SKM-1 treated with dmso at 0.1 percent for 144 hours (cell line): ENCODE measurements around the gene MAN1A2.
"Not testable (repeated sequence)": the region's sequence is repeated elsewhere in the genome, so short reads cannot be mapped to it uniquely, and the experiment has no call there.

ENCODE experiments used
- DNase-seq: peaks from one replicate; lab custom pipeline; 2025; ENCODE audit not compliant: unreplicated experiment; lab: John Stamatoyannopoulos, UW

MAN1A2 gene

GRCh38 chr1:117396636-117397035 is 29.4 kb downstream of the MAN1A2 start:
- no peak for DNase-seq

- no peak for DNase-seq
Observed at GRCh38 chr1:117398957-117399356, 31.7 kb downstream of the MAN1A2 start.

- no peak for DNase-seq
Observed at GRCh38 chr1:117401761-117402160, 34.5 kb downstream of the MAN1A2 start.

GRCh38 chr1:117403597-117403996 is 36.3 kb downstream of the MAN1A2 start:
- DNase-seq = no peak

GRCh38 chr1:117405042-117405441 is 37.8 kb downstream of the MAN1A2 start:
- no peak for DNase-seq

GRCh38 chr1:117412472-117412871 is 45.2 kb downstream of the MAN1A2 start:
- DNase-seq = no peak

- DNase-seq = no peak
Observed at GRCh38 chr1:117413412-117413811, 46.2 kb downstream of the MAN1A2 start.

GRCh38 chr1:117414943-117415342 is 47.7 kb downstream of the MAN1A2 start:
- DNase-seq = no peak

- no peak for DNase-seq
Observed at GRCh38 chr1:117416004-117416403, 48.8 kb downstream of the MAN1A2 start.

- DNase-seq = no peak
Observed at GRCh38 chr1:117416546-117417125, 49.4 kb downstream of the MAN1A2 start.

GRCh38 chr1:117425050-117425734 is 57.9 kb downstream of the MAN1A2 start:
- DNase-seq = no peak

GRCh38 chr1:117427297-117427696 is 60.0 kb downstream of the MAN1A2 start:
- DNase-seq = no peak

GRCh38 chr1:117433943-117434342 is 66.7 kb downstream of the MAN1A2 start:
- no peak for DNase-seq

GRCh38 chr1:117436513-117436912 is 69.3 kb downstream of the MAN1A2 start:
- no peak for DNase-seq

- no peak for DNase-seq
Observed at GRCh38 chr1:117447661-117448060, 80.4 kb downstream of the MAN1A2 start.

- DNase-seq = no peak
Observed at GRCh38 chr1:117452216-117452615, 85.0 kb downstream of the MAN1A2 start.

- no peak for DNase-seq
Observed at GRCh38 chr1:117453958-117454357, 86.7 kb downstream of the MAN1A2 start.

GRCh38 chr1:117458410-117458809 is 91.2 kb downstream of the MAN1A2 start:
- DNase-seq = not testable (repeated sequence)

GRCh38 chr1:117466761-117467160 is 99.5 kb downstream of the MAN1A2 start:
- no peak for DNase-seq

- DNase-seq = no peak
Observed at GRCh38 chr1:117467336-117467735, 100.1 kb downstream of the MAN1A2 start.

GRCh38 chr1:117473063-117473462 is 105.8 kb downstream of the MAN1A2 start:
- no peak for DNase-seq

- not testable (repeated sequence) for DNase-seq
Observed at GRCh38 chr1:117475495-117475894, 108.2 kb downstream of the MAN1A2 start.

GRCh38 chr1:117479086-117479485 is 111.8 kb downstream of the MAN1A2 start:
- no peak for DNase-seq
